Activated CD8-positive, alpha-beta T cell treated with anti-CD3 and anti-CD28 coated beads for 36 hours (primary cell): ENCODE measurements around the gene C1orf21. TPM values are rescaled to one million over a fixed set of nuclear protein-coding genes. Genes with fewer than 3 reads are reported as not detected.

ENCODE experiments used
- ATAC-seq: fragments of 200-7000 bp; cut with Tn5 transposase; one replicate; pipeline ENCODE4 v1.10.0; 2021; ENCODE audit warnings: mild to moderate bottlenecking, moderate library complexity
- CTCF ChIA-PET: fragments of 350-600 bp; sonication (Branson Sonifier 250); formaldehyde crosslinking; loops from one replicate; lab custom pipeline; 2021; ENCODE audit warnings: antibody characterized with exemption; lab: Charles Lee
- POLR2A ChIA-PET: fragments of 350-600 bp; sonication (Branson Sonifier 250); formaldehyde crosslinking; loops from one replicate; lab custom pipeline; 2021; ENCODE audit warnings: antibody characterized with exemption; lab: Charles Lee
- DNase-seq: peaks from one replicate; pipeline ENCODE4 v3.0.0-alpha.2; 2020
- H3K27ac Mint-ChIP-seq: one replicate; pipeline ENCODE4 v1.8.0; 2021; ENCODE audit warnings: mild to moderate bottlenecking, mixed read lengths
- H3K27me3 Mint-ChIP-seq: one replicate; pipeline ENCODE4 v1.8.0; 2021; ENCODE audit warnings: mixed read lengths
- H3K36me3 Mint-ChIP-seq: one replicate; pipeline ENCODE4 v1.8.0; 2021; ENCODE audit warnings: low read depth, mixed read lengths
- H3K4me1 Mint-ChIP-seq: one replicate; pipeline ENCODE4 v1.8.0; 2021; ENCODE audit warnings: low read depth, mixed read lengths
- H3K4me3 Mint-ChIP-seq: one replicate; pipeline ENCODE4 v1.8.0; 2021; ENCODE audit warnings: mild to moderate bottlenecking, moderate library complexity, mixed read lengths
- H3K9me3 Mint-ChIP-seq: one replicate; pipeline ENCODE4 v1.8.0; 2021; ENCODE audit warnings: mixed read lengths
- intact Hi-C: fragments of 100-400 bp; cut with micrococcal nuclease; formaldehyde crosslinking; loops from one replicate; pipeline ENCODE4 v1.10.0; 2022
- total RNA-seq, 2 experiments: library from RNA; stranded (reverse); gene quantifications; one replicate each; pipeline ENCODE4 v1.2.3, GENCODE V29; 2021
- TF ChIP-seq, protein P1 (sequence below): fragments of 200-600 bp; IDR thresholded peaks from one replicate; pipeline ENCODE4 v1.8.0; 2022; ENCODE audit warnings: antibody characterized with exemption, mild to moderate bottlenecking

C1orf21 gene
- total RNA-seq, 2 experiments from 2014 or later = 3.8 to 4.6 TPM

- CTCF ChIA-PET = no interaction called here
- ATAC-seq = no peak
- Mint-ChIP-seq H3K27me3 (no peaks in the 10 kb centered on the region), H3K4me1 (peaks cover 16% of the 10 kb centered on the region), H3K27ac (no peak overlapping the region), H3K9me3 (no peaks in the 10 kb centered on the region), H3K36me3 (no peaks in the 10 kb centered on the region), H3K4me3 (no peak overlapping the region)
- DNase-seq = no peak
- intact Hi-C loops = no loop called here
- TF ChIP-seq, protein P1, sequence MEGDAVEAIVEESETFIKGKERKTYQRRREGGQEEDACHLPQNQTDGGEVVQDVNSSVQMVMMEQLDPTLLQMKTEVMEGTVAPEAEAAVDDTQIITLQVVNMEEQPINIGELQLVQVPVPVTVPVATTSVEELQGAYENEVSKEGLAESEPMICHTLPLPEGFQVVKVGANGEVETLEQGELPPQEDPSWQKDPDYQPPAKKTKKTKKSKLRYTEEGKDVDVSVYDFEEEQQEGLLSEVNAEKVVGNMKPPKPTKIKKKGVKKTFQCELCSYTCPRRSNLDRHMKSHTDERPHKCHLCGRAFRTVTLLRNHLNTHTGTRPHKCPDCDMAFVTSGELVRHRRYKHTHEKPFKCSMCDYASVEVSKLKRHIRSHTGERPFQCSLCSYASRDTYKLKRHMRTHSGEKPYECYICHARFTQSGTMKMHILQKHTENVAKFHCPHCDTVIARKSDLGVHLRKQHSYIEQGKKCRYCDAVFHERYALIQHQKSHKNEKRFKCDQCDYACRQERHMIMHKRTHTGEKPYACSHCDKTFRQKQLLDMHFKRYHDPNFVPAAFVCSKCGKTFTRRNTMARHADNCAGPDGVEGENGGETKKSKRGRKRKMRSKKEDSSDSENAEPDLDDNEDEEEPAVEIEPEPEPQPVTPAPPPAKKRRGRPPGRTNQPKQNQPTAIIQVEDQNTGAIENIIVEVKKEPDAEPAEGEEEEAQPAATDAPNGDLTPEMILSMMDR = no peak
- POLR2A ChIA-PET = no interaction called here
These were observed 100.8 kb downstream of the C1orf21 start for GRCh38 chr1:184487531-184488193.

- Mint-ChIP-seq H3K9me3 (no peaks in the 10 kb centered on the region), H3K4me3 (no peak overlapping the region), H3K36me3 (no peaks in the 10 kb centered on the region), H3K27ac (no peak overlapping the region), H3K4me1 (peaks cover 17% of the 10 kb centered on the region), H3K27me3 (no peaks in the 10 kb centered on the region)
- ATAC-seq = no peak
- TF ChIP-seq, protein P1 = no peak
- CTCF ChIA-PET = no interaction called here
- DNase-seq = no peak
- POLR2A ChIA-PET = no interaction called here
- intact Hi-C loops = no loop called here
These were observed 103.1 kb downstream of the C1orf21 start for GRCh38 chr1:184489908-184490307.

DNA sequence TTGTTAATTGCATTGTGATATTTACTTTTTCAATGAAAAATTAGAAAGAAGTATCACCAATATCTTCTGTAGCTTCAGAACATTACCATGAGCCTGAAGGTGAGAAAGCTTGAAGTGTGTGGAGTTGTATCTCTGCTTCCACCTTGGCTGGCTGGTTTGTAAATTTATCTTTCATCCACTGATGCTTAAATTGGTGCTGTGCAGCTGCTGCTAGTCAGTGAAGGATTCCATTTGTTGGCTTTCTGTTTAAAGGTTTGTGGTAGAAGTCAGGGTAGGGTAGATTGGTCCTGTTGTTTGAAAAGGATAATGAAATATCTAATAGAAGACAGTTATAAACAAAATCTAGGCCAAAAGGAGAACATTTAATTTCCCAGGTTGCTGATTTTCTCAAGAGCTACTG is 105.7 kb downstream of the C1orf21 start:
- intact Hi-C loops = no loop called here
- ChIA-PET CTCF (interaction anchor here (1.4 to 1.6 kb wide), 2 partner anchors 105 to 172 kb away, joined by 3 to 5 read pairs; partner anchors contain the start of gene C1orf21), POLR2A (no interaction called here)
- H3K4me3 Mint-ChIP-seq = no peak overlapping the region
- H3K9me3 Mint-ChIP-seq = no peaks in the 10 kb centered on the region
- H3K27me3 Mint-ChIP-seq = no peaks in the 10 kb centered on the region
- TF ChIP-seq, protein P1 = no peak
- H3K36me3 Mint-ChIP-seq = no peaks in the 10 kb centered on the region
- H3K27ac Mint-ChIP-seq = peak overlapping the region; percentile 29
- DNase-seq (no peak), ATAC-seq (no peak)
- peaks cover 17% of the 10 kb centered on the region for H3K4me1 Mint-ChIP-seq

DNA sequence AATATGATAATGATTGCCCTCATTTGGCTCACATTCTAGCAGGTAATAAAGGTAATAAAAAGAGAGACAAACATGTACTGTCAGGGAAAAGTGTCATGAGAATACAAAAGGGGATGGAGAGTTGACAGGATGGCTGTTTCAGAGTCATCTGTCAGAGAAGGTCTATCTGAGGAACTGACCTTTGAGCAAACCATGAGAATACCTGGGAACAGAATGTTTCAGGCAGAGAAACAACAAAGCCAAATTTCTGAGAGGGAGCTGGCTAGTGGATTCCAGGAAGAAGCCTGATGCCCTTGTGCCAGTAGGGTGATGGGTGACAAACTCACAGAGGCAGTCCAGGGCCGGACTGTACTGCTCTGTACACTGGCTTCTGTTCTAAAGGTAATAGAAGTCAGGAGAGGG is 107.2 kb downstream of the C1orf21 start:
- H3K36me3 Mint-ChIP-seq = no peaks in the 10 kb centered on the region
- H3K27ac Mint-ChIP-seq = no peak overlapping the region
- TF ChIP-seq, protein P1 = no peak
- ATAC-seq = no peak
- no peaks in the 10 kb centered on the region for H3K9me3 Mint-ChIP-seq
- intact Hi-C loops = no loop called here
- no peak overlapping the region for H3K4me3 Mint-ChIP-seq
- peaks cover 17% of the 10 kb centered on the region for H3K4me1 Mint-ChIP-seq
- CTCF ChIA-PET = interaction anchor here (0.8 to 1.6 kb wide), 2 partner anchors 11 to 170 kb away, joined by 3 to 5 read pairs; no protein-coding TSS in a partner anchor
- POLR2A ChIA-PET = no interaction called here
- DNase-seq = no peak
- H3K27me3 Mint-ChIP-seq = no peaks in the 10 kb centered on the region

GRCh38 chr1:184494929-184495328 is 108.1 kb downstream of the C1orf21 start:
- H3K27ac Mint-ChIP-seq = no peak overlapping the region
- no peak for ATAC-seq
- H3K4me1 Mint-ChIP-seq = peaks cover 16% of the 10 kb centered on the region
- ChIA-PET POLR2A (no interaction called here), CTCF (no interaction called here)
- no peaks in the 10 kb centered on the region for H3K36me3 Mint-ChIP-seq
- TF ChIP-seq, protein P1 = no peak
- no peaks in the 10 kb centered on the region for H3K9me3 Mint-ChIP-seq
- intact Hi-C loops = no loop called here
- DNase-seq = no peak
- no peak overlapping the region for H3K4me3 Mint-ChIP-seq
- H3K27me3 Mint-ChIP-seq = no peaks in the 10 kb centered on the region
